GM18907 (cell line): ENCODE results near the gene EDEM3.
A peak's percentile ranks its signal among the peaks of the same experiment; 100 is the strongest.
"Not testable (repeated sequence)": the region's sequence is repeated elsewhere in the genome, so short reads cannot be mapped to it uniquely, and the experiment has no call there.

Experiments used
- ATAC-seq: cut with Tn5 transposase; IDR thresholded peaks from one replicate; pipeline ENCODE4 v1.9.1; 2021; ENCODE audit warnings: mild to moderate bottlenecking, moderate library complexity; ENCODE audit not compliant: unreplicated experiment

The EDEM3 gene

DNA sequence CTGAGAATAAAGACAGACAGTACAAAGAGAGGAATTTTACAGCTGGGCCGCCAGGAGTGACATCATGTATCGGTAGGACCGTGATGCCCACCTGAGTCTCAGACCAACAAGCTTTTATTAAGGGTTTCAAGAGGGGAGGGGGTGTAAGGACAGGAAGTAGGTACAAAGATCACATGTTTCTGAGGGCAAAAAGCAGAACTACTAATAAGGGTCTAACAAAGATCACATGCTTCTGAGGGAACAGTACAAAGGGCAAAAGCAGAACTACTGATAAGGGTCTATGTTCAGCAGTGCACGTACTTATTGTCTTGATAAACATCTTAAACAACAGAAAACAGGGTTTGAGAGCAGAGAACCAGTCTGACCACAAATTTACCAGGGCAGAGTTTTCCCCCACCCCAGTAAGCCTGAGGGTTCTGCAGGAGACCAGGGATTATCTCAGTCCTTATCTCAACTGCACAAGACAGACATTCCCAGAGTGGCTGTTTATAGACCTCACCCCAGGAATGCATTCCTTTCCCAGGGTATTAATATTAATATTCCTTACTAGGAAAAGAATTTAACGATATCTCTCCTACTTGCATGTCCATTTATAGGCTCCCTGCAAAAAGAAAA lies 73.9 kb downstream of the EDEM3 start:
- ATAC-seq, result not testable (repeated sequence)

DNA sequence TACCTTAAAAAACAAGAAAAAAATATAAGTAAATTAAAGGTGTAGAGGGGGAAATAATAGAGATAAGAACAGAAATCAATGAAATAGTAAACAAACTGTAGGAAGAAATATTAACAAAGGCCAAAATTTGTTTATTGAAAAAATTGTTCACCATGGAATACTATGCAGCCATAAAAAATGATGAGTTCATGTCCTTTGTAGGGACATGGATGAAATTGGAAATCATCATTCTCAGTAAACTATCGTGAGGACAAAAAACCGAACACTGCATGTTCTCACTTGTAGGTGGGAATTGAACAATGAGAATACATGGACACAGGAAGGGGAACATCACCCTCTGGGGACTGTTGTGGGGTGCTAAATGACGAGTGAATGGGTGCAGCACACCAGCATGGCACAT lies 75.2 kb downstream of the EDEM3 start:
- not testable (repeated sequence) for ATAC-seq

DNA sequence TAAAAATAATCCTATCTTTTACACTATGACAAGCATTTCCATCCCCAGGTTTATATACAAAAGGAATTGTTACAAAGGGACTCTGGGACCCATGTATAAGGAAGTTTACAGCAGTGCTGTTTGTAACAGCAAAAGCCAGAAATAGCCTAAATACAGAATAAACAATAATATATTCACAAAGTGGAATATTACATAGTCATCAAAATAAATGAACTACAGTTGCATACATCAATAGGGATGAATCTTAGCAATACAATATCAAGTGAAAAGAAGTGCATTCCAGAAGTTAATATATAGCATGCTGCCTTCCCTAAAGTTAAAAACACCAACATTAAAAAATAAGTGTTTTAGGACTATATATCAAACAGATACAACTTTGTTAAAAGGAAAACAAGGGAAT lies 77.3 kb downstream of the EDEM3 start:
- no peak for ATAC-seq

DNA sequence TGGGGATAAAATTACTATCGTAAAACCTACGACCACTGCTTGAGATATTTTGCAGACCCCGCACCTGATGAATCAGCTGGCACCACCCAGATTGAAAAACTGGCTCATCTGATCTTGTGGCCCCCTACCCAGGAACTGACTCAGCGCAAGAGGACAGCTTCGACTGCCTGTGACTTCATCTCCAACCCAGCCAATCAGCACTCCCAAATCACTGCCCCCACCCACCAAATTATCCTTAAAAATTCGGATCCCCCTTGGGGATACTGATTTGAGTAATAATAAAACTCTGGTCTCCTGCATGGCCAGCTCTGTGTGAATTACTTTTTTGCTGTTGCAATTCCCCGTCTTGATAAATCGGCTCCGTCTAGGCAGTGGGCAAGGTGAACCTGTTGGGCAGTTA lies 81.4 kb downstream of the EDEM3 start:
- ATAC-seq, result no peak

DNA sequence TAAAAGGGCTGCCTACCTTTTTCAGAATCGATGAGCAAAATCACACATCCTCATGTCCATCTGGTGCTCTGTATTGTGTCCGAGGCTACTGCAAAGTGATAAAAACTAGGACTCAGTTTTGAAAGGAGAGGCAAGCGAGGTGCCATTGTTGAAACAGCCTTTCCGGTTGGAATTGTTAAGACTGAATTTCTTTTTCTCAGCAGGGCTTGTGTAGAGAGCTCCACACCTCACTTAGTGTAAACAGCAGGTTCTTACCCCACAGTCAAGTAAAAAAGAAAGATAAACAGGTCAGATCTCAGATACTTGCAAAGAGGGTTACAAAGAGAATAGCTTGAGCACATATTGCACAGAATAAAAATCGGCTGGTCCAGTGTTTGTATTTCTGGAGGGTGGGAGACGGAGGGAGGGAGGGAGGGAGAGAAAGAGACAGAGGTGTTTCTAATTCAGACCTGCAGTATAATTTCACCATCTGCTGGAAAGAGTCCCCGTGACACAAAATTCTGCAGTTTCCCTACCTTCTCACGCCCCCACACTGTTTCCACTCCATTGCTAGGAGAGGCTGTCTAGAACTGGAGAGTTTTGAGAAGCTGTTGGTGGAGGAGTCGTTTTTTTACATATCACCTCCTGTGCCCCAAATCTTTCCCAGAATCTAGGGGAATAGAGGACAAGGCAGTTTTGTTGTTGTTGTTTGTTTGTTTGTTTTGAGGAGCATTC lies 82.5 kb downstream of the EDEM3 start:
- no peak for ATAC-seq

DNA sequence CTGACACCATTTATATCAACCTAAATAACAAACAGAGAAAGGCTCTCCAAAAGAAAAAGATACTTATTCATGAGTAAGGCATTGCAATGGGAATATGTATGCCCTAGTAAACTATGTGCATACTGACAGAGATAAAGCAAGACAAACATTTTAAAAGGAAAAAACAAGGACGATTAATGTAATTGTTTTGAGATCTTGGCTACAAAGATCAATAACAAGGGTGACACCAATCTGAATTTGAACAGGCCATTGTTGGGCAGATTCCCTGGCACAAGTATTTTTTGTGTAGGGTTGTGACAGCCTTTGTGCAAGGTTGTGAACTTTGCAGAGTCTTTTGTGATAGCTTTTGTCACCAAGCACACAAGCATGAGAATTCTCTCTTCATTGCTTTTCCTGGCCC lies 85.3 kb downstream of the EDEM3 start:
- no peak for ATAC-seq

DNA sequence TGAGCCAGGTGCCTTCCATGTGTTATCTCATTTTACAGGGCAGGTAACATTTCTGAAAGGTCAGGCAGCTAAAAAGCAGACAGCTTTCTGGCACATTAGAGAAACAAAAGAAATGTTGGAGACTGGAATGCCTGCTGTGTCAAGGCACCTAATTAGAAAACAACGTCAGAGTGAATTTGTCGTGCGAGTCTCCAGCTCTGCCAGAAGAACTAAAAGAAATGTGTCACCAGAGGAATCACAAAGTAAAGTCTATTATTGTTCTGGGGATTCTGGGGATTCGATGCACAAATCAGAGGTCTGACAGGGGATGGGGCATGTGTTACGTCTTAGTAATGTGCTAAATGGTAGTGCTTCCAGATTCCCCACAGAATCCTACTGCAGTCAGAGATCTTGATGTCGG lies 89.3 kb downstream of the EDEM3 start:
- no peak for ATAC-seq

DNA sequence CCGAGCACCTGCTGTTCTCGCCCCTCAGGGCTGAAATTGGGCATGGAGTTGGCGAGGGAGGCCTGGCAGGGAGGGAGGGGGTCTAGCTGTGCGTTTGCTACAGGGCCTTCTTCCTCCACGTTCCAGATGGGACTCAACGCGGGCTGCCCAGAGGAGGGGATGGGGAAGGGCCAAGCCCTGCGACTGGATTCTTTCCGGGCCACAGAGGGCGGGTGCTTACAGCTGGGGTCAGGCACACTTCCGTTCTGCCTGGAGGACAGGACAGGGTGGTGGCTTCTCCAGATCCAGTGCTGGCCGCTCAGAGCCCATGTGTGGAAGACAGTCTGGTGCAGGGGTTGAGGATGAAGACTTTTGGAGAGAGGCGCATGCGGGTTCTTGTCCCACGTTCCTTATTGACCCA lies 90.0 kb downstream of the EDEM3 start:
- no peak for ATAC-seq

DNA sequence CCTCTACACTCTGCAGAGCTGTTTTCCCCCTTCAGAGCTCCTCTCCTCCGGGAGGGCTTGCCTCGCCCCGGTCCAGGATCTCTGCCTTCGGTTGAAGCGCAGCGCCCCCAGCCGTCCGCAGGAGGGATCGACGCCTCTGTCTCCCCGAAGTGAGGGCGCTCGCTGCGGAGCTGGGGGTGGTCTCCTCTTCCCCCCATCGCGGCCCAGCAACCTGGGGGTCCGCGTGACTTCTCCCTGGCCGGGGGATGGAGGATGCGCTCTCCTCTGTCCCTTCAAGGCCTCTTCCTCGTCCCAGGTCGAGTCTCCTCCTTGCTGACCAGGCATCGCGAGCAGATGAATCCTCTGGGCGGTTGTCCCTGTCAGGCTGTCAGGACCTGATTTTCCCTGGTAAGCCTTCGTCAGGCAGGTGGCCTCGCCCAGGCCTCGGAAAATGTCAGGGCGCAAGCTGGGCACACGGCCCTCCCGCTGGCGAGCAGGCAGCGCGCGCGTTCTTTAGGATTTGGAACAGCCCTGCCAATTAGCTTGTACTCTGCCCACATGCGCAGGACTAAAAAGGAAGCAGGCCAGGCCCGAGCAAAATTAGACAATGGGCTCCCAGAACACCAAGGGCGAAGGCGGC lies 90.5 kb downstream of the EDEM3 start:
- ATAC-seq, result peak; percentile 67

DNA sequence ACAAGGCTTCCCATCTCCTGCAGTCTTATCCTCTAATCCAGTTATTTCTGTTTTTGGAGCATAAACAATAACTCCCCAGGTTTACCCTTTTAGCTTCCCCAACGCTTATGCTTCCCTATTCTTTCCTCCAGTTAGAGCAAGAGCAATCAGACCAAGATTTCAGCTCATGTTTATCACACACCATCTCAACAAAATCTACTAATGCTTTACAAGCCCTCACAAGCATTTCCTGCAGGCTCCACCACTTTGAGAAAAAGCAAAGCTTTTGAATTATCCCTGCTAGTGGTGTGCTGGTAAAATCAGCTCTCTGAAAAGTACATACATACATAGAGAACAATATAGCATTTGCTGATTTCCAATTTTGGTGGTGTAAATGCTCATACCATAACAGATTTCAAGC lies 92.9 kb downstream of the EDEM3 start:
- no peak for ATAC-seq

DNA sequence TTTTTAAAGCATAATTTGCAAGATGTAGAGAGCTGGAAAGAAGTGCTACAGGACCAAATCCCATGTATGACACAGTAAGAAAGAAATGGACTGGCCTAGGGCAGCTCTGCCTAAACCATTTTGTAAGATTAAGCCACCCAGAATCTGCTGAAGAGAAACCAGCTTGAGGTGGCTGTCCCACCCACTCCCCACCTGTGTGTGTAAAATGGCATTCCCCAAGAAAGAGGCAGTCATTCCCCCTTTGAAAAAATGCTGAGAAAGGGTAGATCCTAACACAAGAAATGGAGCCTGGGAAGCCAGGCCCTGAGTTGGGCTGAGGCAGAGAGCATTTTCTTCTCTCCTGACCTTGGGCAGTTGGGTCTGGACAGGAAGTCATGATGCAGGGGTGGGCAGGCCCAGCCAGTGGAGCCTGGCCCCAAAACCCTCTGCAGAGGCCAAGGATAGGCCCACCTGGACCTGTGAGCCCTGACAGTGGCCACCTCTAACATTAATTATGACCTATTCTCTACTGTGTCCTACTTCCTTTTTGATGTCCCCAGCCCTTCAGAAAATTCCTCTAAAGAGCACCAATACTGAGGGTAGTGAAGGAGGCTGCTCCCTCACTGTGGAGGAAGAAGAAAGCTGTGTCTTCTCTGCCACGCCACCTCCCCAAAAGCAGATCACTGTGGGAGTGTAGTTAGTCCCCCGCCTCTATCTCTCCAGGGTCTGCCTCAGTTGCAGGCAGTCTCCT lies 94.0 kb downstream of the EDEM3 start:
- no peak for ATAC-seq

DNA sequence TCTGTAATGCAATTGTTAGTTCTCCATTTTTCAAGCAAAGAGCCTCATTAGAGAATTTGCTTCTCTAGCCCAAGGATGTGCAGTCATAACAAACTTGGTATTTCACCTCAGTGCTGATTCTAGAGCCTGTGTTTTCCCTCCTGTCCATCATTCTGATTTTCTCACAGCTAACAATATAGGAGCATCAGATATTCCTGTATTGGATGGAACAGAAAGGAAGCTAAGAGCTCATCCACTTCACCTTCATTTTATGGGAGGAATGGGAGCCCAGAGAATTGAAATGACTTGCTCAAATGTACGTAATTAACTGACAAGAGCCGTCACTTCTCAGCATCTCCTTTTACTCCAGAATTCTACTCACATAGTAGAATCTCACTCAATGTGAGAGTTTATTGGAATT lies 96.6 kb downstream of the EDEM3 start:
- no peak for ATAC-seq

DNA sequence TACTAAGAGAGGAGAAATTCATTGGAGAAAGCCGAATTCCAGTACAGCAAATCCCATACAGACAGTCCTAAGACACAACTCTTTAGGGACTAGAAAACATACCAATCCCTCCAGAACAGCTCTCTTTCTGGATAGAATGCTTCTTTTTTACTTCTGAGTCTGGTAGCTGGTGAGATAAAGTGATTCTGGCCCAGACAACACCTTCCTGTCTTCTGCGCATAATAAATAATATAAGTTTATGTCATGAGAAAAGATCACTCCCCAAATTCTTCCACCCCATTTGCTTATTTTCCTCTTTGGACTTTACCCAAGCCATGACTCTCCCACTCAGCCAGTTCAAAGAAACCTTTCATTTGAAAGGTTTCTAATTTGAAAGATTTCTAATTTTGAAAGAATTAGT lies 98.4 kb downstream of the EDEM3 start:
- no peak for ATAC-seq

DNA sequence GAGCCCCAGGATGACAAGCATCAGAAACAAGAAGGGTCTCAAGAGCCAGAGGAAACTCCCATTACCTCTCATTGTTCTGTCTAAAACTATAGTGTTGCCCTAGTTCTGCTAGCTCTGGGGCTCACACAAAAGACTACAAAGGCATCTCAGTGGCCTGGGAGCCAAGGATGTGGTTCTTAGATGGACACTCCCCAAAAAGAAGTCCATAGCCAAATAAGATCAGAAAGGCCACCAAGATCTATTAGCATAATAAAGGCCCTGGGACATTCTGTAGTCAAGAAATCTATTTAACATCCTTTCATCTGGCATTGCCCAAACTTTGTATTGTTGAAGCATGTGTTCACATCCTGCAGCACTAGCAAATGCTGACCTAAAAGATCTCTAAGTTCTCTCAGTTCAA lies 99.5 kb downstream of the EDEM3 start:
- ATAC-seq, result no peak

DNA sequence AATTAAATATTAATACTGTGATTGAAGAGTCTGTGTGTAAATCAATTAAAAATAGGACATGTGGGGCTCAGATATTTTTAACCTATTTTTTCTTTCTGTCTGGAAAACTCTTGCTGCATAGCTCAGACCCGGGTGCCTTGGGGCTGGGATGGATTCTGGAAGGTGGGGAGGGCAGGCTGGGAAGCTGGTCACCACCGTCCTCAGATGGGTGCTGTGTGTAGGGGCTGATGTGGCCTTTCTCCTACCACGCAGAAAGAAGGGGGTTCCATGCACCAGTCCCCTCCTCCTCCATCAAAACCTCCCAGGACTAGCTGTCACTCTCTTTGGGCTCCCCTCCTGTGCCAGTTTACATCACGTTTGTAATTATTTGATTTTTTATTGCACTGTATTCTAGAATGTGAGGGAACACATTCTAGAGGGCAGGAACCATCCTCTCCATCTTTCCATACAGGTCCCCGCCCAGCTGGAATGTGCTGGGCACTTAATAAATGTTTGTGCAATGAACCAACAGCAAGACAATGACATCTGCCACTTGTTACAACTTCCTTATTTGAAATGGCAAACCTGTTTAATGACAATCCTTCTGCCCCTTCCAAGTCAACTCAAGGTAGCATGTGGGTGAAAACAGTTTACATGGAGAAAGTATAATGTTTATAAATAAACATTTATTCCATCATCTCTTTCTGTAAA lies 104.3 kb downstream of the EDEM3 start:
- ATAC-seq, result no peak

DNA sequence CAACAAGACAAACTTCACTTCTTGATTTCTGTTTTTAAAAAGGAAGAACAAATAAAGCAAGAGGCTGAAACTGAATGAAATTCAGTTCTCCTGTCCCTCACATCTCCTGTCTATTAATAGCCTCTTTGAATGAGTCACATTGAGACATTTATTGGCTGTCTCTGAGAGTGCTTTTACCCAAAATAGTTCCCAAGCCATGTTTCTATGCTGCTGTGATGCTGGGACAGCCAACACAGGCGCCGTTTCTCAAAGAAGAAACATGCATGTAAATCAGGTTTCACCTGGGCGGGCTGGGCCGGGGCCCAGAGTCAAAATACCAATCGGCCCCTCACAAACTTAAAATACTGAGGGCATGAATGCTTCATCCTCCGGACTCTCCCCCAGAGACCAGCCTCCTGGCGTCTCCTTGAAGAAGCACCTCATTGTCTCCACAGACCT lies 105.2 kb downstream of the EDEM3 start:
- no peak for ATAC-seq

DNA sequence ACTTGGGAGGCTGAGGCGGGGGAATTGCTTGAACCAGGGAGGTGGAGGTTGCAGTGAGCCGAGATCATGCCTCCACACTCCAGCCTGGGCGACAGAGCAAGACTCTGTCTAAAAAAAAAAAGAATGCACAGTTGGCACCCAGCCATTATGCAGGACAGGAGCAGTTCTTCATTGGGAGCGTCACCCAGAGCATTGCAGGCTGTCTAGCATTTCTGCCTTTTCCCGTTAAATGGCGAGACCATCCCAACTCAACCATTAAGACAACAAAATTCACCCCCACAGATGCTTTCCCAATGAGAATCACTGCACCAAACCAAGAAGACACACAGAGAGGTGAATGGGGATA lies 105.8 kb downstream of the EDEM3 start:
- no peak for ATAC-seq

DNA sequence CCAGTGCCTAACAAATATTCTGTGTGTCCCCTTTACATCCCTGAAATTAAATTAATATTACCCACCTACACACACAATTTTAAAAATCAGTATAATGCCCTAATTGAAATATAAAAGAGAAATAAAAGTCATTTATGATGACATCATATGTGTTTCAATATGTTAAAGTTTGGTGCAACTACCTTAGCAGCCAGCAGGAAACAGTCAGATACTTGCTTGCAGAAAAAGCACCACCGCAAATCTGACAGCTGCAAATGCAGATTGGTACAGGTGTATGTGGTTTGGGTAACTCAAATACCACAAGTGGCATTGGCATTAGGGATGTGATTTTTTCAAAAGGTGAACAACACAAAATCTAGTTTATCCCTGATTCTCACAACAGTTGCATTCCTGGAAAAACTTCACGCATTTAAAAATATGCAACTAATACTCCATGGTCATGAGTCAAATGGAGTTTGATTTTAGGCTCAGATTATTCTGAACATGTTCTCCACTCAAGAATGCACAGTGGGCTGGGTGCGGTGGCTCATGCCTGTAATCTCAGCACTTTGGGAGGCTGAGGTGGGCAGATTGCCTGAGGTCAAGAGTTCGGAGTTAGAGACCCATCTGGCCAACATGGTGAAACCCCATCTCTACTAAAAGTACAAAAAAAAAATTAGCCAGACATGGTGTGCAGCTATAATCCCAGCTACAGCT lies 106.3 kb downstream of the EDEM3 start:
- ATAC-seq, result no peak

DNA sequence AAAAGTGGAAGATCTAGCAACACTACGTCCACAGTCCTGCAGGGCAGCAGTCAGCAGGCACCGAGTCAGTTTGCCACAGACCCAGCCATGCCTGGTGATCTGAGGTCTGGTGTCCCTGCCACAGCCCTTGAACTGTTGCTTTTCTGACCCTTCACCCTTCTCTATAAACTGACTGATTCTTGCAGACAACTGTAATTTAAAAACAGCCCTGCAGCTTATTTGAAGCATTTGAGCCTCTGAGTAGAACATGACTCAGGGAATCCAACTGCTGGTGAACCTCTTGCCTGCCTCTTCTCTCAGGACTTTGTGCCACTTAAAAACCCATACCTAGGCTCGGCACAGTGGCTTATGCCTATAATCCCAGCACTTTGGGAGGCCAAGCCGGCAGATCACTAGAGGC lies 107.2 kb downstream of the EDEM3 start:
- ATAC-seq, result no peak

DNA sequence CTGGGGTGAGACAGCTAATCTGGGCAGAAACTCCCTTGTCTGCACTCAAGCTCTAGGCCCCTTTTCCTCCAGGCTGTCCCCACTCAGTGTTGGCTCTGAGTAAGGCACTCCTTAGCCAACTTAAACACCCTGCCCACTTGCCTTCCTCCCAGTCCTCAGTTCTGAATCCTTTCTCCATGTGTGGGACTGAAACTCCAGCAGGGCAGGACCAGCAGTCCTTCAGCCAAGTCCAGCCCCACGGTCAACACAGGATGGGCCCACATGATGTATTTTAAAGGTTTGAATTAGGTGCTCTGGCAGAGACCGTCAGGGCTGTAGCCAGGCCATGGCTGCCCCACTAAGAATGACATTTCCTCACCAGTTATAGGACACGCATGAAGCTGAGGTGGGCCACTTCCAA lies 107.8 kb downstream of the EDEM3 start:
- no peak for ATAC-seq
